ENCODE measurements around the gene ITPA.

- TF ChIP-seq MAFK (IDR thresholded peaks at IDR 0.05; ENCODE audit: low read depth, low read length) = no peak
- TF ChIP-seq TAF1 (IDR thresholded peaks at IDR 0.05; ENCODE audit: low read depth, low read length) = no peak
- no peak for TF ChIP-seq CTCF (IDR thresholded peaks at IDR 0.05; ENCODE audit: control extremely low read depth in 1 of 3, insufficient read depth in 1 of 3, low read depth in 1 of 3, low read length in 3 of 3)
- no peak for TF ChIP-seq EGR1 (IDR thresholded peaks at IDR 0.05; ENCODE audit: borderline replicate concordance, low read depth, low read length)
- TF ChIP-seq RAD21 (IDR thresholded peaks at IDR 0.05 in 1 of 2, conservative IDR thresholded peaks at IDR 0.05 in 1 of 2; ENCODE audit: low read depth in 2 of 2, low read length in 2 of 2) = no peak
- no peak for TF ChIP-seq EZH2 (IDR thresholded peaks at IDR 0.05; ENCODE audit: low read depth, low read length, severe bottlenecking)
- TF ChIP-seq POLR2A (IDR thresholded peaks at IDR 0.05; ENCODE audit: control extremely low read depth in 1 of 2, low read depth in 2 of 2, low read length in 2 of 2) = no peak
- no peak for TF ChIP-seq CREB1 (IDR thresholded peaks at IDR 0.05)
- TF ChIP-seq TEAD4 (IDR thresholded peaks at IDR 0.05; ENCODE audit: low read depth, low read length) = no peak
- no peak for TF ChIP-seq YY1 (IDR thresholded peaks at IDR 0.05; ENCODE audit: low read depth, low read length)
These were observed 35.3 kb downstream of the ITPA start for GRCh38 chr20:3244613-3245012.
